SJCRH30 (cell line): ENCODE results near the gene REXO1. TPM values are rescaled to one million over a fixed set of nuclear protein-coding genes. Genes with fewer than 3 reads are reported as not detected.

Experiments
- DNase-seq, 2 experiments: peaks; one replicate each; pipeline ENCODE4 v3.0.0-alpha.2; 2015 to 2020
- H3K27ac ChIP-seq: fragments of 250-450 bp; sonication (Bioruptor Pico); 2 replicates; pipeline ENCODE4 v1.5.1; 2020; ENCODE audit warnings: mild to moderate bottlenecking, moderate library complexity
- H3K27me3 ChIP-seq: fragments of 250-450 bp; sonication (Bioruptor Pico); 2 replicates; pipeline ENCODE4 v1.5.1; 2020; ENCODE audit warnings: mild to moderate bottlenecking, moderate library complexity
- H3K36me3 ChIP-seq: fragments of 250-450 bp; sonication (Bioruptor Pico); 2 replicates; pipeline ENCODE4 v1.5.1; 2020; ENCODE audit warnings: mild to moderate bottlenecking, moderate library complexity
- H3K4me1 ChIP-seq: fragments of 250-450 bp; sonication (Bioruptor Pico); 2 replicates; pipeline ENCODE4 v1.5.1; 2020; ENCODE audit warnings: mild to moderate bottlenecking, moderate library complexity
- H3K4me3 ChIP-seq: fragments of 250-450 bp; sonication (Bioruptor Pico); 2 replicates; pipeline ENCODE4 v1.5.1; 2020; ENCODE audit warnings: mild to moderate bottlenecking, moderate library complexity
- H3K9me3 ChIP-seq: fragments of 250-450 bp; sonication (Bioruptor Pico); replicated peaks from 2 replicates; pipeline ENCODE4 v1.5.1; 2020; ENCODE audit warnings: mild to moderate bottlenecking, moderate library complexity
- total RNA-seq: library from RNA; depleted of rRNA; stranded (reverse); fragments of >200 nt; shearing (Covaris generic); gene quantifications from 2 replicates; pipeline ENCODE4 v1.2.3, GENCODE V29; 2014

Gene REXO1
- total RNA-seq, 1 experiment from 2014 or later, result 17.7 TPM

DNA sequence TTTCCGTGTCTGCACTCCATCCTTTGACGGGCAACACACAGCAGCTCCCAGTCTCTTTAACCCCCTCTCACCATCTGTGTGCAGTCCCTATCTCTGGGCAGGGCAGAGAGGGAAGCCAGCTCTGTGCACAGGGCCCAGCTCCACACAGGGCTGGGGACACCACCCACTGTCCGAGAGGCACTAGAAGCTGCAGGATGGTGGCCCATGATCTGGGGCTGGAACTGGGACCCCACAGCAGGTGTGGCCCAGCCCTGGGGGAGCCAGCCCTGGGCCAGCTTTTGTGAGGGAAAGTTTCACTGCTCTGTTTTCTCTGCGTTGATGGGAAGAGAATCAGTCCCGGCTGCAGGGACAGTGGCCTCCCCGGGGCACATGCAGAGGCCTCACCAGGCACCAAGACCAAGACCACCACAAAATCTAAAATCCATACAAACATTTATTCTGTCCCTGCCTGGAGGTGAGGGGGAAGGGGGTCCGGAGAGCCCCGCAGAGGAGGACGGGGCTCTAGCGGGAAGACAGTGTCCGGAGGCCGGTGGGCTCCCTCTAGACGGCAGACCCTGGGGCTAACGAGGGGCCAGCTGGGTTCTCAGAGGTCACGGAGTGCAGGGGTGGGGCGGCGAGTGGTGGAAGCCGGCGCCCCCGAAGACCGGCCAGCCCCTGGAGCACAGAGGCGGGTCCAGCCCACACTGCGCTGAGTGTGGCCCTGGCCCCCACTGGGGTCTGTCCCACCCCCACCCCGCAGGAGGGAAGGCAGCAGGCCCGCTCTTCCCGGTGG lies 33.3 kb downstream of the REXO1 start:
- no peaks in the 10 kb centered on the region for H3K9me3 ChIP-seq
- H3K4me3 ChIP-seq, result no peak overlapping the region
- DNase-seq, result no peak
- H3K4me1 ChIP-seq, result peaks cover 2% of the 10 kb centered on the region; the same call in 1 of the 2 replicates
- no peak overlapping the region for H3K27ac ChIP-seq
- H3K27me3 ChIP-seq, result no peaks in the 10 kb centered on the region
- peaks cover 10% of the 10 kb centered on the region; the same call in 1 of the 2 replicates for H3K36me3 ChIP-seq

DNA sequence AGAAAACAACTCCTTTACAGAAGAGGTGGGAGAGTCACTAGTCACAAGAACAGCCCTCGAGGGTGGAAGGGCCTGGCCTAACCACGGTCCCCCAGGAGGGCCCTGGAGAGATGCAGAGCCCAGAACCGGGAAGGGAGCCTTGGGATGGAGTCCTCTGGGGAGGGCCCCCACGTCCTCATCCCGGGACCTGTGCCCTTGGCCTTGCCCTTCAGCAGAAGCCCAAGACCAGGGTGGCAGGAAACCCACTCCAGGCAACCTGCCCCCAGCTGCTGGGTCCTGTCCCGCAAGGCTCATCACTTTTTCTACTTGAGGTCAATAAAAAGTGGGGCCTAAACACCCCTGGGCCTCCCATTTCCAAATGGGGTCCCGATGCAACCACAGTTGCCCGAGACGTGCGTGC lies 33.9 kb downstream of the REXO1 start:
- no peak overlapping the region for H3K4me3 ChIP-seq
- H3K27me3 ChIP-seq, result no peaks in the 10 kb centered on the region
- H3K27ac ChIP-seq, result no peak overlapping the region
- peaks cover 10% of the 10 kb centered on the region; the same call in 1 of the 2 replicates for H3K36me3 ChIP-seq
- H3K4me1 ChIP-seq, result peaks cover 2% of the 10 kb centered on the region; the same call in 1 of the 2 replicates
- no peak for DNase-seq
- no peaks in the 10 kb centered on the region for H3K9me3 ChIP-seq

DNA sequence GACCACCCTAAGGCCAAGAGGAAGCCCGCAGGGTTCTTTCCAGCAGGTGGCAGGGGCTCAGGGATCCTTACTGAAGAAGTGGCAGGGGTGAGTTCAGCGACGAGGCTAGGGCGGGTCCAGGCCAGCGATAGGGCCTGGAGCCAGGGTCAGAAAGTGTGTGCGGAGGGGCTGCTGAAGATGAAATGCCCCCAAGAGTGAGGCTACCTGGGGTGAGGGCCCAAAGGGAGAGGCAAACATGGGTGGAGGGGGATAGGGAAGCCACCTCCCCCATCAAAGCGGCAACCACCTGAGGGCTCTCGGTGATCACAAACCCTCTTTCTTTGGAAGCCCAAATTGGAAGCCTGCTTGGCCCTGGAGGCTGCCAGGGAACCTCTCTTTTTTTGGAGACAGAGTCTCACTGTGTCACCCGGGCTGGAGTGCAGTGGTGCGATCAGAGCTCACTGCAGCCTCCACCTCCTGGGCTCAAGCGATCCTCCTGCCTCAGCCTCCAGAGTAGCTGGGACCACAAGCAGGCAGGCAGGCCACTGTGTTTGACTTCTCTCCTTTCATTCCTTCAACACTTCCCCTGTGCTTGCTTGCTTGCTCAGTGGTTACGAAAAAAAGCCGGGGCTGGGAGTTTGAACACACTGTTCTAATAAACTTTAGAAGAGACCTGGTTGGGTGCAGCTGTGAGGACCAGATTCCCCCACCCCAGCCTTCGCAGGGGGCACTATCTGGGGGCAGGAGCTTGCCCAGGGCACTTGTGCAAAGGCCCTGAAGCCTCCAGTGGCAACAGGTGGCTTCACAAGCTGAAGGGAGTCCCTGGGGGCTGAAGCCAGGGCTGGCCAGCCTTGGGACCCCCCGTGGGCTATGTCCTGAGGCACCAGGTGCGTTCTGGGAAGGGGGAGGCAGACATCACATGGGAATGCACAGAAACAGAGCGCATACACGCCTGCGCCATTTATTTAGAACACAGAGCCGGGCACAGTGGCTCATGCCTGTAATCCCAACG lies 34.8 kb downstream of the REXO1 start:
- no peak overlapping the region for H3K27ac ChIP-seq

DNA sequence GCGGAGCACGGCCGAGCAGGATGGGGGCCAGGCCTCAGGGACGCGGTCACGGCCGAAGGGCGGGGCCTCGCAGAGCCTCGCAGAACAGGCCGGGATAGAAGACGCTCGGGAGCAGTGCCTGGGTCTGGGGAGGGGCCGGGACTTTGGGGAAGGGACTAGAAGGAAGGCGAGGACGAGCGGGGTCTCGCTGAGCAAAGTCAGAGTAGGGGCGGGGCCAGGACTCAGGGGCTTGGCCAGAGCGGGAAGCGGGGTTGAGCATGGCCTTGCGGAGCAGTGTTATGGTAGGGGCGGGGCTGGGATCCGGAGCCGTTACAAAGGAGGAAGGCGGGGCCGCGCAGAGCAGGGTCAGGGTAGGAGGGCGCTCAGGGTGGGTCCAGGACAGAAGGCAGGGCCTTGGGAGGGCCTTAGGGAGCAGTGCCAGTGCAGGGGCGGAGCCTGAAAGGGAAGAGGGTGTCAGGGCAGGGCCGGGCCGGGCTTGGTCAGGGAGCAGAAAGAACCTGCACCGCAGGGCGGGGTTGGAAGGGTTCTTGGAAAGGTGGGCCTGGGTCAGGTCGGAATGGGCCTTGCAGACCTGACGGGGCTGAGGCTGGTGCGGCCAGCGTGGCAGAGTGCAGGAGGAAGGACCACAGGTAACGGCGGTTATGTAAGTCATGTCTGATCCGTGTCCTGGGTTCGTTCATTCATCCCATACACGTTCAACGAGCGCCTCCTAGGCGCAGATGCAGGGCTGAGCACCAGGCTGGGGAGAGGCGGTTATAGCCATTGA lies 35.7 kb downstream of the REXO1 start:
- peaks cover 10% of the 10 kb centered on the region; the same call in 1 of the 2 replicates for H3K36me3 ChIP-seq
- peaks cover 2% of the 10 kb centered on the region; the same call in 1 of the 2 replicates for H3K4me1 ChIP-seq
- no peaks in the 10 kb centered on the region for H3K9me3 ChIP-seq
- DNase-seq, result peak; percentile 94 to 96
- peak overlapping the region; percentile 52 for H3K4me3 ChIP-seq
- H3K27me3 ChIP-seq, result no peaks in the 10 kb centered on the region
- no peak overlapping the region; the same call in 1 of the 2 replicates for H3K27ac ChIP-seq

More for the DNA sequence above, 34.8 kb downstream of the REXO1 start:
- H3K4me3 ChIP-seq, result peak overlapping the region; percentile 52
- peaks cover 2% of the 10 kb centered on the region; the same call in 1 of the 2 replicates for H3K4me1 ChIP-seq
- H3K36me3 ChIP-seq, result peaks cover 10% of the 10 kb centered on the region; the same call in 1 of the 2 replicates
- DNase-seq, result no peak
- no peaks in the 10 kb centered on the region for H3K27me3 ChIP-seq
- H3K9me3 ChIP-seq, result no peaks in the 10 kb centered on the region

DNA sequence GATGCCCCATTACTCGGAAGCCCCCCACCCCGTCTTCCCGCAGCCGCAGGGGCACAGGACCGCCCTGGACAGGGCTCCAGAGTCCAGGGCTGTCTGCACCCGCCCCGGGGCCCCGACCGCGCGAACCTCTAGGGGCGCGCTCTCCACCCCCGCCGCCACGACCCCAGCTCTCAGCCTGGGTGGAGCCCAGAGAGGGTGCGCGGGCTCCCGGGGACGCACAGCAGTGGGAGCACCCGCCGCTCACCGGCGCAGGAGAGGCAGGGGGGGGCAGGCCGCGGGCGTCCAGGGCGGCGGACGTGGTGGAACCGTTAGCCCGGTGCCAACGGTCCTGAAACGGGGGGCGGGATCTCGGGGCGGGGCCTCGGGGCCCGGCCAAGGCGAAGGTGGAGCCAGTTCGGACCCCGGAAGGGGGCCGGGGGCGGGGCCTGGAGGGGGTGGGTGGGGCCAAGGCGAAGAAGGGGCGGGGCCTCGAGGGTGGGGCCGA lies 36.3 kb downstream of the REXO1 start, which contains the start of gene ATP8B3:
ATP8B3 (minus strand) TSS at position 335 of the 484 bp plus-strand sequence. CDS start 540 bp downstream, outside the sequence.
- Histone ChIP-seq H3K9me3 (no peaks in the 10 kb centered on the region), H3K36me3 (peaks cover 8% of the 10 kb centered on the region; the same call in 1 of the 2 replicates), H3K4me1 (peaks cover 2% of the 10 kb centered on the region; the same call in 1 of the 2 replicates), H3K4me3 (peak within 1 kb of the TSS; percentile 52), H3K27me3 (0 out of 2 replicates have a peak, but pooled peaks cover 3% of the 10 kb centered on the region), H3K27ac (no peak within 1 kb of the TSS; the same call in 1 of the 2 replicates)
- no peak for DNase-seq

DNA sequence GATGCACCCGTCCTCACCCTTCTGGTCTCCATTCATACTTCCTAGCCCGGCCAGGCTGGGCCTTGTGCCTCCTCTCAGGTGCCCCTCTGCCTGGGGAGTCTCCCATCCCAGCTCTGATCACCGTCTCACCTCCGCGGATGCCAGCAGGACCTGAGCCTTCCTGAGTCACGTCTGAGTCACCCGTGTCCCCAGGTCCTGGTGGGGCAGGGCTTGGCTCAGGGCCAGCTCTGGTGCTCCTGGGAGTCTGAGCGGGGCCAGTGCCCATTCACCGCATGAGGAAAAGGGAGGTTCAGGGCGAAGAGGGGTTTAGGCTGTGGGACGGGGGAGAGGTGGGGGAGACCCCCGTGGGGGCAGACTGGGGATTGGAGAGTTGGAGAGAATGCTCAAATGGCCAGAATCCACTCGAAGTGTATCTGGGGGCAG lies 36.8 kb downstream of the REXO1 start:
- peaks cover 2% of the 10 kb centered on the region; the same call in 1 of the 2 replicates for H3K4me1 ChIP-seq
- H3K4me3 ChIP-seq, result no peak overlapping the region

DNA sequence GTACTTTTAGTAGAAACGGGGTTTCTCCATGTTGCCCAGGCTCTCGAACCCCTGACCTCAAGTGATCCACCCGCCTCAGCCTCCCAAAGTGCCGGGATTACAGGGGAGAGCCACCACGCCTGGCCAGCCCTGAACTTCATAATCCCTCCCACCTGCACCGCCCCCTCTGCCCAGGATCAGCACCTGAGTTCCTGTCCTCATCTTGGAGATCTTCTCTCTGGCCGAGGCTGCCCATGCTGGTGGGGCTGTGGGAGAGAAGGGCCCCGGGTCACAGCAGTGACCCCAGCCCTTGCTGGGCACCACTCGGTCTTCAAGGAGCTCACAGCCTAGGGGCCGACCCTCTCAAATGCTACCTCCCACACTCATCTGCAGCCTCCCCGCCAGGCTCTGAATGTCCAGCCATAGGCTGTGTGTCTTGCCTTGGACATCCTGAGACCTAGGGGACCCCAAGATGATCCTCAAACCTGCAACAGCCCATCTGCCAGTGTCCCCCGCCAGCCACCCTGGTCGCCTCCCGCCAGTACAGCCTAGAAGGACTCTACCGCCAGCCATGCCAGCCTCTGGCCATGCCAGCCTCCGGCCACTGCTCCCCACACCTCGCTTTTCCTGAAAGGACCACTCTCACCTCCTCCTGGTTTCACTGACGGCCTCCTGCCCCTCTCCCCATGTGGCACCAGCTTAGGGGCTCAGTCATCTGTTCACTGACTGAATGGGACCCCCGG lies 37.7 kb downstream of the REXO1 start:
- Histone ChIP-seq H3K36me3 (no peaks in the 10 kb centered on the region), H3K4me1 (peaks cover 2% of the 10 kb centered on the region; the same call in 1 of the 2 replicates), H3K27me3 (0 out of 2 replicates have a peak, but pooled peaks cover 3% of the 10 kb centered on the region), H3K27ac (no peak overlapping the region), H3K4me3 (no peak overlapping the region), H3K9me3 (no peaks in the 10 kb centered on the region)
- no peak for DNase-seq

More for the DNA sequence above, 36.8 kb downstream of the REXO1 start:
- H3K27ac ChIP-seq, result no peak overlapping the region
- DNase-seq, result peak; percentile 27 to 35
- no peaks in the 10 kb centered on the region for H3K9me3 ChIP-seq
- 0 out of 2 replicates have a peak, but pooled peaks cover 3% of the 10 kb centered on the region for H3K27me3 ChIP-seq
- H3K36me3 ChIP-seq, result peaks cover 5% of the 10 kb centered on the region; the same call in 1 of the 2 replicates

DNA sequence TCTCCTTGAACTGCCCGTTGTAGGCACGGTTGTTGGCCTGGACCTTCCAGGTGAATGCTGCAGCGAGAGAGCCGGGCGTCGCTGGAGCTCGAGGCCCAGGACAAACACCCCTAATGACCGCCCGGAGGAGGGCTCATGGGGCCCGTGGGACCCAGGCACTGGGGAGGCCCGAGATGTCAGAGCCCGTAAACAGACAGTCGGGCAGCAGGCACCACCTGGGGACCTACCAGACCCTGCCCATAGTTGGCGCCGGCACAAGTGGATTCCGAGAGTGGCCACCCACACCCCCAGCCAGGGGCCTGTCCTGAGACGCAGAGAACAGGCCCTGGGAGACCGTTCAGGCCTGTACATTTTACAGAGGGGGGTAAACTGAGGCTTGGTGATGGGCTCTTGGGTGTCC lies 38.6 kb downstream of the REXO1 start:
- Histone ChIP-seq H3K36me3 (no peaks in the 10 kb centered on the region), H3K9me3 (no peaks in the 10 kb centered on the region), H3K4me1 (peaks cover 2% of the 10 kb centered on the region; the same call in 1 of the 2 replicates), H3K27ac (no peak overlapping the region), H3K4me3 (no peak overlapping the region), H3K27me3 (0 out of 2 replicates have a peak, but pooled peaks cover 3% of the 10 kb centered on the region)
- DNase-seq, result no peak

DNA sequence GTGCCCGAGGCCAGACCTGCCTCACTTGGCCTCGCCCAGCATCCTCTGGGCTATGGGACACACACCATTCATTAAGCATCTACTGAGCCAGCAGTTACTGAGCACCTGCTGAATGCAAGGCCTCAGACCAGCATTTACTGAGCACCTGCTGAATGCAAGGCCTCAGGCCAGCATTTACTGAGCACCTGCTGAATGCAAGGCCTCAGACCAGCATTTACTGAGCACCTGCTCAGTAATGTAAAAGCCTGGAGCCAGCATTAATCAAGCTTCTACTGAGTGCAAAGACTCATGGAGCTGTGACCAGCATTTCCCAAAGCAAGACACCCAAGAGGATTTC lies 39.9 kb downstream of the REXO1 start:
- H3K4me1 ChIP-seq, result no peaks in the 10 kb centered on the region
- no peak overlapping the region for H3K4me3 ChIP-seq
- no peaks in the 10 kb centered on the region for H3K9me3 ChIP-seq
- no peak overlapping the region for H3K27ac ChIP-seq
- 0 out of 2 replicates have a peak, but pooled peaks cover 3% of the 10 kb centered on the region for H3K27me3 ChIP-seq
- no peaks in the 10 kb centered on the region for H3K36me3 ChIP-seq
- no peak for DNase-seq

DNA sequence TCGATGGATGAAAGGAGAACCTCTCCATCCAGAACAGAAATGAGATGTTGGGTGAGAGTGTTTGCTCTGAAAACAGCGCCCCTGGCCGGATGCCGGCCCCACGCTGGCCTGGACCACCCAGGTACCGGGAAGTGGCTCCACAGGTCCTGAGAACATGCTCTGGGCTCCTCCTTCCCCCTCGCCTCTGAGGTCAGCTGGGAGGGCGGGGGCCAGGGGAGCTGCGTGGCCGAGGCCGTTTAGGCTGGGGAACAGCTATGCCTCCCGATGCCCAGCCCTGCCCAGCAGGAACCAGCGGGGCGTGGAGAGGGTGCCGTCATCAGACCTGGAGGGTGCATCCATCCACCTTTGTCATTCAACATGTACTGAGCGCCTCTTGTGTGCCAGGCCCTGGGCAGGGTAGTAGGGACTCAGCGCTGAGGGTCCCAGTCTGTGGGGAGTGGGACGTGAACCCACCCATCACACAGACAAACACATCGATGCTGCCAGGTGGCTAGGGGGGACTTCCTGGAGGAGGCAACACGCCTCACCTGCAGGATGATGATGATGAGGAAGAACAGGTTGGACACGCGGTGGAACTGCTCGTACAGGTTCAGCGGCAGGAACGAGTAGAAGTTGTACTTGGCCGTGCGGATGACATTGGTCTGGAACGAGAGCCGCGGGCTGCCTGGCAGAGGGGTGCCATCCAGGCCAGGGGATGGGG lies 40.4 kb downstream of the REXO1 start:
- Histone ChIP-seq H3K4me1 (no peaks in the 10 kb centered on the region), H3K4me3 (no peak overlapping the region), H3K9me3 (no peaks in the 10 kb centered on the region), H3K36me3 (no peaks in the 10 kb centered on the region), H3K27ac (no peak overlapping the region), H3K27me3 (0 out of 2 replicates have a peak, but pooled peaks cover 3% of the 10 kb centered on the region)
- DNase-seq, result no peak

DNA sequence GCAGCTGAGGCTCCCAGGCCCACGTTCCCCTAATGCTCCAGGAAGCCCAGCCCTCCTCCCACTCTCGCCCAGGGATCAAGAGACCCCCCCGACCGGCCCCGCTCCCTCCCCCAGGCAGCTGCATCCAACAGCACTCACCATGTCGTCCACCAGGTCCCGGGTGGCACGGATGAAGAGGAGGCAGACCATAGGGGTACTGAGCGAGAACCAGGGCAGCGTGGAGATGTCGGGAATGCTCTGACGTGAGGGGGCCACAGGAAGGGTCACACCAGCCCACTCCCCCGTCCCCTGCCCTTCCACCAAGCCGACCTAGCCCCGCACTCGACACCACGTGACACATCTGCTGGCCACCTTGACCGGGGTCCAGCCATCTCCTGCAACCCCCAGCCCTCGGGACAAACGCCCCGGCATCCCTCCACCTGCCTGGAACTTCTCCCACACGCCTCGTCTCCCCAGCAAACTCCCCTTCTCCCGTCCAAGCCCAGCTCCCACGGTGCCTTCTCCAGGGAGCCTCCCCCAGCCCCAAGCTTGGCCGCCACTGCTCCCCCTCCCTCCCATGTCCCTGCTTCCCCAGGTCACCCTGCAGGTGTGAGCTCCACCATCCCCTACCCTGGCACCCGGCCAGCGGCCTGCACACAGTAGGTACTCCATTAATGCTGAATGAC lies 41.1 kb downstream of the REXO1 start:
- Histone ChIP-seq H3K4me1 (no peaks in the 10 kb centered on the region), H3K36me3 (no peaks in the 10 kb centered on the region), H3K9me3 (no peaks in the 10 kb centered on the region), H3K27ac (no peak overlapping the region), H3K27me3 (0 out of 2 replicates have a peak, but pooled peaks cover 3% of the 10 kb centered on the region), H3K4me3 (no peak overlapping the region)
- DNase-seq, result no peak
